ENCODE data around the gene NR2F1.
A peak's percentile ranks its signal among the peaks of the same experiment; 100 is the strongest.
"Not testable (repeated sequence)": the region's sequence is repeated elsewhere in the genome, so short reads cannot be mapped to it uniquely, and the experiment has no call there.

The NR2F1 gene

DNA sequence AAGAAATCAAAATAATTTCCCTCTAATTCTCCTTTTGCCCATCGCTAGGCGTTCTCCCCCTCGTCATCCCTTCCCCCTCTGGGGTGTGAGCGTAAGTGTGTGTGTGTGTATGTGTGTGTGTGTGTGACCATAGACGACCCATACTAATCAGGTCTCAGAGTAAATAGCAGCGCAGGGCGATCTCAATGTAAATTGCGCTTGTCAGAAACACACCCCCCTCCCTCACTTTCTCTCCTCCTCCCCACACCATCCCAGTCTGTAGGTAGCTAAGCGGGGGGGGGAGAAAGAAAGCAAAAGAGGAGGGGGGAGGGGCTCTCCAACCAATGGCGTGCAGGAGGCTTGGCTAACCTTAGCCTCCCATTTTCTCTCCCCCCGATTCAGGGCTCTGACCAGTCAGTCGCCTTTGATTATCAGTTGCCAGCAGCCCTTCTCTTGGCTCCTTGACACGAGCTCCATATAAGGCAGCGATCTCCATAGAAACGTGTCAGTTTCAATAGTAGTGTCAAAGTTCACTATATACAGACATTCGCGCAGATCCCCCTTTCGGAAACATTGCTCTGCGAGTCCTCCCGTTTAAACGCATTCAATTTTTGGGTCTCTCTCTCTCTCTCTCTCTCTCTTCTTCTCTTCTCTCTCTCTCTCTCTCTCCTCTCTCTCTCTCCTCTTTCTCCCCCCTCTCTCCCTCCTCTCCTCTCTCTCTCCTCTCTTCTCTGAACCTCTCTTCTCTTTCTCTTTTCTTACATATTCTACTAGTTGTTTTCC lies at the start of gene NR2F1:
TSS of gene NR2F1 (plus strand) at position 546 of the 762 bp plus-strand sequence. CDS start 1,802 bp downstream, outside the sequence.
- DNase-seq = peak; percentile 99

DNA sequence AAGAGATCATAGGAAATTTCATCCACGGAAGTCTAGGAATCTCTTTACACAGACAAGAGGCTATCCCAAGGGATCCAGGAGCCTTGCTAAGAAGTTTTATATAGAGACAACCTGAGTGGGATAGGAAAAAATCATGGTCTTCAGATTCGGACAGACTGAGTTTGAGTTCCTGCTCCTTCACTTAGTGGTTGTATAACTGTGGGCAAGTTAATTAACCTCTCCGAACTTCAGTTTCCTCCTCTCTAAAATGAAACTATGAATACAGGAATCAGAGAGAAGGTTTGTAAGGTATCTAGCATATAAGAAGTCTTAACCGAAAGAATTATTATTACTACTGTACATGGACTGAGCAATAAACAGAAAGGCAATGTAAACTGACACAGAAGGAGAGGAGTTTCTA lies 37.1 kb upstream of the NR2F1 start:
- DNase-seq = no peak

DNA sequence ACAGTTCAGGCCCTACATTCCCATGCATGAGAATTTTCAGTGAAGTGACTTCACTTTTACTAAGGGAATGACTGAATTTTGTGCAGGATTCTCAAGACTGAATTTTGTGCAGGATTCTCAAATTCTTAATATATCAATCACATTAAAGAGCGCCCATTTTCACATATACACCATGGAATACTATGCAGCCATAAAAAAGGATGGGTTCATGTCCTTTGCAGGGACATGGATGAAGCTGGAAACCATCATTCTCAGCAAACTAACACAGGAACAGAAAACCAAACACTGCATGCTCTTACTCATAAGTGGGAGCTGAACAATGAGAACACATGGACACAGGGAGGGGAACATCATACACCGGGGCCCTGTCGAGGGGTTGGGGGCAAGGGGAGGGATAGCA lies 33.4 kb upstream of the NR2F1 start:
- not testable (repeated sequence) for DNase-seq

DNA sequence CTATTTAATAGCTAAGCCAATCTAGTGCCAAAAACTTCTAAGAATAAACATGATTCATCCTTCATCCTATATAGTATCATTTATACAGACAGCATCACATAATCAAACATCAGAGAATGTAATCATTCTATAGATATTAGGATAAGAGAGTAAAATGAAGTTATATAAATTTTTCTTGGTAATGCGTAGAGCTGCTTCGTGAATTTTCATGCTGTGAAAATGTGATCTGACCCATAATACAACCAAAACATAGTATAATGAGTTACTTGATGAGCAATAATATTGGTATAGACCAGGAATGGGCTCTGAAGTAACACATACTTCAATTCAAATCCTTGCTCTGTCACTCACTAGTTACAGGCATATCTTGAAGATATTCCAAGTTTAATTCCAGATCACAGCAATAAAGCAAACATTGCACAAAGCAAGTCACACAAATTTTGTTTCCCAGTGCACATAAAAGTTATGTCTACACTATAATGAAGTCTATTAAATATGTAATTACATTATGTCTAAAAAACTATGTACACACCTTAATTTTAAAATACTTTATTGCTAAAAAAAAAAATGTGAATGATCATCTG lies 25.9 kb upstream of the NR2F1 start:
- no peak for DNase-seq

DNA sequence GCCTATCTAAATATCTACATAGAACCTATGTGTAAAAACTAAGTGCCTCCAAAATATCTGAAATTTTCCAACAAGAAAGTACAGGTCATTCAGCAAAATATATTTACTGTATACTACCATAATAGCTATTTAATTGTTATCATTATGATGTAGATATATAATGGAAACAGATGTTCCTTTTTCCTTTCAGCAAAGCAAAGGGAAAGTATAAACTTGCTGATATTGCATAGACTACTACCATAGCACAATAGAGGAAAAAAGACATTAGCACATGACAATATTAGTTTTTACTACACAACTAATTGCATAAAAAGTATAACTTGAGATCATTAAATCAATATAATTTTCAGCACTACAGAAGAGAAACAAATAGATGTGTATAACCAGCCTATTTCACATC lies 16.9 kb upstream of the NR2F1 start:
- DNase-seq = no peak

DNA sequence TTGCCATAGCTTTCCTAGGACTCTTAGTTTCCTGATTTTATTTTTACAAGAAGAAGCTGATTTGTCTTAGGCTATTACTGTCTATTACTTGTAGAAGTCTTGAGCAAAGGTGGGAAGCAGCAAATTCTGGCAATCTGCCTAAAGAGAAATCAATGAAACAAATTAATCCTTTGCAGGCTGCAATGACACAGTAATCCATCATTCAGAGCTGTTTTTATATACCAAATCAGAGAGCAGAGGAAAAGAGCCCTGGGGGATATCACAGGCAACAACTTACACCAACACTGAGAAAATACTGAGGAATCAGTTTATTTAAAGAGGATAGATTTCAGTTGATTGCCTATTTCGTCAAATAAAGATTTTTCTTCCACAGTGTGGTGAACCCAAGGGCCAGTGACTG lies 15.6 kb upstream of the NR2F1 start:
- no peak for DNase-seq

DNA sequence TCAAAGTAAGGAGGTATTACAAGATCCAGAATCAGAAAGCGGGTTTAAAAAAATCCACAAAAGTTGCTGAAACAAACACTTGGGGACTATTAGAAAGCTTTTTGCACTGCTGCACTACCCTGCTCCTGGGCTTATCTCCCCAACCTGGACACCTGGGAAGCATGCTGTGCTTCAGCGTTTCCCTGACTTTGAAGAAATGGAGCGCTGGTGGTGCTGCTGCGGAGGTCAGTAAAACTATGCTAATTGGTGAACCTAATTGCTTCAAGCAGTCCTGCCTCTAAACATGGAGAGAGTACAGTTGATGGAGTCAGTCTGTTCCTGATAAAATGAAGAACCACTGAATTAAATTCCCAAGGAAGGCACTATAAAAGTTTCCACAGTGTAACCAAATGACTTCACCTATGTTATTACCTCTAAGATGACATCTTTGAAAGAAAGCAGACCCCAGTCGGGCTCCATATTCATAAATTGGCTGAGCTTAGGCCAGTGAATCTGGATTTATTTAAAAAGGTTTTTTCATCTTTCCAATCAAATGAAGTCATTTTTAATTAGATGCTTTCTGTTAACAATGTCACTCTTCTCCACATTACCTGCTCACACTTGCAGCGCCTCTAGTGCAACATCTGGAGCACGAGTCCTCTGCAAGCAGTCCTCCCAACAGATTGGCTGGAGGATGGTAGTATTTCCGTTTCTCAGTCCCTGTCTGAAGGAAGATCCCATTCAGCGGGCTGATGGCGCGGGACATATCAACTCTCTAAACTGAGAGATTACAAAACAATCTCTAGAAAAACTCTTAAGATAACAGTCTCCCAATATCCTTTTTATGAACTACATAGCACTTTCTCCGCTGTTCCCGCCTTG lies 13.5 kb upstream of the NR2F1 start:
- no peak for DNase-seq

DNA sequence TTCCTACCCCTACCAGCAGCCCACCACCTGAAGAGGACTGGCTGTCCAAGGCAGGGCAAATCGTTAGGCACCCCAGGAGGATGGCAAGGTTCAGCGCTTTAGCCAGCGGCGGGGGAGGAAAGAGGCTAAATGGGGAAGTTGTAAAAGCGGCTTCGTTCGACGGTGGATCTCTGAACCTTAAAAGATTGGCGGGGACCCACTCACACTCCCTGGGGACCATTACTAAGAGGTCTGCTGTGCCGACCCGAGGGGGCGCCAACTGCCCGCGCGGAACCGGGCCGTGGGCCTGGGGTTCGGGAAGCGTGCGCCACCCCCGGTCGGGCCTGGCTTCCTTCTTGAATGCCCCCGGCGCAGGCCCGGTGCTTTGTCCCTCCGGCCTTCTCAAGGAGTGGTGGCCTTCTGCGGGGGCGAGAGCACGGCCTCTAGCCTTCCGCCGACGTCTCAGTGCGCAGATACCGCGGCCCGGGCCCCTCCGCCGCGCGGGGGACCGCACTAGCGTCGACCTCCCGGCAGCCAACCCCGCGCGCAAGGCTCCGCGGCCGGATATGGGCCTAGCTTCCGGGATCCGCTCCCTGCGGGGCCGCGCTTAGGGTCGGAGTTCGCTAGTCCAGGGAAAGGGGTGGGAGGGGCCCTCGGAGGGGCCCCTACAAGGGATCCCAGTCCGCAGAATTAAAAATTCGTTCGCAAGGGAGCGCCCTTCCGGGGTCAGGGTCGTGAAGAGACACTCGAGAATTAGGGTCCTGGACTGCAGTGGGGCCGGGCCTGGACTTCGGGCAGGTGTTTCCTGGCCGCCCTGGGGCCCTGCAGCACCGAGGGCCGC lies 12.5 kb upstream of the NR2F1 start:
- DNase-seq = no peak

DNA sequence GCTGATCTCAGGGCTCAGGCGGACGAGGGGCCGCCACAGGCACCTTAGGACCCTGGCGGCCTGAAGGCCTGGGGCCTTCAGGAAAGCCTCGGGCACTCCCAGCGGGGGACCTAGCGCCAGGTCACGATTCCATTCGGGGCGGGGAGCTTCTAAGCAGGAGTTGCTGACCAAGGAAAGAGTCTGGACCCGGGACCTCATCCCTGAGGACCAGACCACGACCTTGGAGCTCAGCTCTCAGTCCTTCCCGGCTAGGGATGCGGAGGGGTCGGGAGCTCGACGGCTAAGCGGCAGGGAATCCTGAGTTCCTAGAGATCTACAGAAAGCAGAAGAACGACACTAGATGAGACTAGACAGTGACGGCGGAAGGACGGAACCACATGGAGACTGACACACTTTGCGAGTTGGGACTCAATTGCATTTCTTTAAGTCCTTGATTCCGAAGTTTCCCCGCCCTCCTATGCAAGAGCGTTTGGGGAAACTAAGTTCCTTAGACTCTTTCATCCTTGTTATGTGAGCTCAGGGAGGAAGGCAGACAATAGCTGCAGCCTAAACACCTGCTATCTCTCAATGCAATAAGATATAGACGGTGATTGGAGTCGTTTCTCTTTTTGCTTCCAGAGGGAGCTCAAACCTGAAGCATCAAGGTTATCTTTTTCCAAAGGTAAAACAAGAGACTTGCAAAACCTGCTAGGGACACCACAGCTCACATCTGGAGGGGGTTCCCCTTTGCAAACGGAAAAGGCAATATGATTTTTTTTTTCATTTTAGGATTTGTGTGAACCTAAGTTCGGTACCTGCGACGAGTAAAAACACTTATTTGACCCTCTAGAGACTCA lies 11.7 kb upstream of the NR2F1 start:
- no peak for DNase-seq

DNA sequence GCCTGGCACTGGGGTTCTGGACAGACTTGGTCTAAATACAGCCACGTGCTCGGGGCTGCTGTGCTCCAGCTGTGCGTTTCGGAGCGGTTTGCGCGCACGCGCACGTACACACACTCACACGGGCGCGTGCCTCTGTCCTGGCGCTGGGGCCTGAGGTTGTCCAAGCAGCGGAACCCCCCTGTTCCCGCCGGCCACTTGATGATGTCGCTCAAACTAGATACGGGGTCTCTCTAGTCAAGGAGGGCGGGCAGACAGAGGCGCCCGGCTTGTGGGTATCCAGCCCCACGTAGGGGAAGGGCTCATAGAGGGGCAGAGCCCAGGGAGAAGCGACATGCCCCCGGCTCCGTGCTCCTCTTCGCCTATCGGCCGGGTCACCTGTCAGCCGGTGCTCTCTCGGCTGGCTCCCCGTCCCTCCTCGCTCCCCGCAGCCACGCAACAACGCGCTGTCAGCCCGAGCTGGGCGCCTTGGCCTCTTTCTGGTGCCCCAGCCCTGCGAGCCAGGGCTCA lies 10.9 kb upstream of the NR2F1 start:
- DNase-seq = no peak

DNA sequence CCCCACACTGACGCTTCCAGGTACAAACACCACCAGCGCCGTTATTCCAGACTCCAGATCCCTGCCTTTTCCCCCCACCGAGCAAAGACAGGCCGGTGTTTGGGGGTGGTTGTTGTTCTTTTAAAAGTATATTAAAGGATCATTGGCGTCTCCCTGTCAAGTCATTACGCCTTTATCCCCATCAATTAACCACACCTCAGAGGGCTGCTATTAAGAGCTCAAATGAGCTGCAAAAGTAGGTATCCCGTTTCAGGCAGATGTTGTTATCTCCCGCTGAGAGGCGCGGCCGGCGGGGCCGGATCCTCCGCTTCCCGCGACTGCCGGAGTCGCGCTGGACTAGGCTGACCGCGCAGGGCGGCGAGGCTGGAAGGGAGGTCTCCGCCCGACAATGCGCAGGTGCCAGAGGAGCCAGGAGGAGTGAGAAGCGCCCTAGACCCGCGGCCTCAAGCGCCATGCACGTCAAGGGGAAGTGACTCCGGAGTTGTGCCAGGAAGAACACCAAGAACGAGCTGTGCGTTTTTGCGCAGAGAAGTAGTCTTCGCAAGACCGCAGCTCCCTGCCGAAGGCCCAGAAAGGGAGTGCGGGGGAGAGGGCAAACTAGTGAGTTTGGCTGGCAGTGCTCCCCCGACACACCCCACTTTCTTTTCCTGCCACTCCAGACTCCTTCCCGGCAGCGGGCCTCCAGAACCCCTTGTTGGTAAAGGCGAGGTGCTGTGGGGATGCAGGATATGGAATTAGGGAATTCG lies 10.2 kb upstream of the NR2F1 start:
- no peak for DNase-seq

DNA sequence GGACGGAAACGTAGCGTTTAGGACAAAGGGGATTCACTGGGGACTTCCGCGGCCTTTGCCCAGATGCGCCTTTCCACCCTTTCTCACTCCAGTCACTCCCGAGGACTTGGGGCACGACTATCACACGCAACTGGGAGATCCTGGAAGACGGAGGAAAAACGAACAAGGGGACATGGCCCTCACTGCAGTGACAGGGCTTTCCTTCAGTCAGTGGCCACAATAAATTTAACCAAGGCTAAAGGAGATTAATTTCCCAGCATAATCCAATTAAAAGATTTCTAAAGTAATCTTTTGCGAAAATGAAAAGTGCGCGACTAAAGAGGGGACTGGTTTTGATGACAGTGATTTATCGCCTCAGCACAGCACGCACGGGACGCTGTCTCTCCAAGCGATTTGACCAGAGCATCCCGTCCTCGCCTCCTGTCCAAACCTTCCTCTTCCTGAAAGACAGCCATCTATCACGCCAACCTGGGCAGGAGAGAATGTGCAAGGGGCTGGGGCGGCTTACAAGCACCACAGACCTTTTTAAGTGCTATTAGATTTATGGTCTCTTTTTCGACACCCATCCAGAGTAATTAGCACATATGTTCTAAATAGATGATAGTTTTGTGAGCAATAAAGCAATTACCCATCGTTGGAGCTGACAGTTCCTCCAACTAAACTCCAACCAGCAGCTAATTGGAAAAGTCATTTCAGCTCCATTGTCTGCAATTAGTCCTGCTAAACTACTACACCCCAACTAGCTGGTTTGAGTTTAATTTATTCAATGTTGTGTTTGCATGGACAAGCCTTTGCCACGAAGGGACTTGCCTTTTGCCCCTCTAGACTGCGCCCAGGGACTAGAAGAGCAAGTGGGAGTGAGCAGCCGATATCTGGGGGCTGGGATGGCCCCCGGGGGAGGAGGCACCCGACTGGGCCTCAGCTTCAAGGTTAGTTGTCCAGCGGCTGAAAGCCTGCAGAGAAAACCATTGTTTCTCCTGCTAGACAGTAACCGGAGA lies 9.4 kb upstream of the NR2F1 start:
- no peak for DNase-seq

DNA sequence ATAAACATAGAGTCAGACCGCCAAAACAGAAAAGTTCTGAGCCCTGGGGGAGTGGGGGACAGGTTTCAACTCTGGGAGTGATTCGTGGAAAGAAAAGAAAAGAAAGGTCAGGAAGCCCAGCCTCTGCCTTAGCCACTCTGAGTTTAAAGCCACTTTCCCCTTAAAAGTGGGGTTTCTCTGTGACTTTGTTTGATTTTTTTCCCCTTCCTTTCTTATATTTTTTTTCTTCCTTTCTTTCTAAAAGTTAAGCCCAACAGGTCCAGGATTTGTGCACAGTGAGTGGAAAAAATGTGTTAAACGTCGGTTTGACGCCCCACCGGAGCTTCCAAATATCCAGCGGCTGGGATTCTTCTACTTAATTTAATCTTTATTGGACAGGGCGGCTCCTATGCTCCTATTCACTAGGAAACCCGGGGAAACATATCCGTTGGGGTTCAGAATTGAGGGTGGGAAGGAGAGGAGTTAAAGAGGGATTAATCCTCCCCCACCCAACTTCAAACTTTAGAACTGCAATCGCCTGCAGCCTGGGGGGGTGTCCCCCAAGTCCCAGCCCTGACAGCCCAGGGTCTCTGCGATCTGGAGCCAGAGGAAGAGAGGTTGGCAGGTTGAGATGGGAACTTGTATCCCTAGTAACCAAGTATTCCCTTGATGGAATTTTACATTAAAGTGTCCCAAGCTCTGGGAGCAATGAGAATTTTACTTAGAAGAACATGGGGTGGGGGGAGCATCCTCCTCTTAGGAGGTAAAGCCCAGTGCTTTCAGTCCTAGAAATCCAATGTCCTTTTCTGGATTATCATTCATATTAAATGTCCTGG lies 8.3 kb upstream of the NR2F1 start:
- DNase-seq = peak; percentile 25

DNA sequence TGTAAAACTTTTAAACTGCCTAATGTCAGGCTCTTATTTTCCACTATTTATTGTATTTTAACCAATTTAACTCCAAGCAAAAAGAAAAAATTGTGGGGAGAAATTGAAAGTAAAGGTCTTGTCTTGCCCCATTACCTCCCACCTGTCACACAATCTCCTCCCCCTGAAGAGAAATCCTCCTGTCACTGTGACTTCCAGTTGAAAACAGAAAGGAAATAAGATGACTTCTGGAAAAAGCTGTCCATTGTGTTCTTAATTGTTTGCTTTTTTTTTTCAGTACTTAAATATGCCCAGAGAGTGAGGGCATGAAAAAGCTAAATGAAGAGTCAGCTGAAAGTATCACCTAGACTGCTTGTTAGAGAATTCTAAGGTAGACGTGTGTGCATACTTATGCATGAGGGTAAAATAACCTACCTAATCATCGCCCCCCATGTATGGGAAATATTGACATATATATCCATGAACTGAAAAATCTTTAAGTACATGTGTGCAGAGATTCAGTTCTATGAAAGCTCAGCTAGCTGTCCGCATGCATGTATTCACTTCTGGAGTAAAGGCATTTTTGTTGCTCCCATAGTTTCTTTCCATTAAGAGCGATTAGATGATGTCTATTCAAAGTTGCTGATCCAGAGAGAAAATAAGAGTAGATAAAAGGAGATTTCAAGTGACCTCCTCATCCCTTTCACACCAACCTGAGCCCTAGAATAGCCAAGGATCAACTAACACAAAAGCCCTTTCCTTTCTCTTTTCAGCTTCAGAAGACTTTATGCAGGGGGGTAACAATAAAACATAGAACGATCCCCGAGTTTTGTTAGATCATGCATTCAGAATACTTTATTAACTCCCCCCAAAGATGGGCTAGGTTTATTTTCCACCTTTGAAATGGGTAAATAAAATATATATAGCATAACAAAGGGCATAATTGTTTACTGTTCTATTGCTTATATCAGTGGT lies 7.3 kb upstream of the NR2F1 start:
- no peak for DNase-seq

DNA sequence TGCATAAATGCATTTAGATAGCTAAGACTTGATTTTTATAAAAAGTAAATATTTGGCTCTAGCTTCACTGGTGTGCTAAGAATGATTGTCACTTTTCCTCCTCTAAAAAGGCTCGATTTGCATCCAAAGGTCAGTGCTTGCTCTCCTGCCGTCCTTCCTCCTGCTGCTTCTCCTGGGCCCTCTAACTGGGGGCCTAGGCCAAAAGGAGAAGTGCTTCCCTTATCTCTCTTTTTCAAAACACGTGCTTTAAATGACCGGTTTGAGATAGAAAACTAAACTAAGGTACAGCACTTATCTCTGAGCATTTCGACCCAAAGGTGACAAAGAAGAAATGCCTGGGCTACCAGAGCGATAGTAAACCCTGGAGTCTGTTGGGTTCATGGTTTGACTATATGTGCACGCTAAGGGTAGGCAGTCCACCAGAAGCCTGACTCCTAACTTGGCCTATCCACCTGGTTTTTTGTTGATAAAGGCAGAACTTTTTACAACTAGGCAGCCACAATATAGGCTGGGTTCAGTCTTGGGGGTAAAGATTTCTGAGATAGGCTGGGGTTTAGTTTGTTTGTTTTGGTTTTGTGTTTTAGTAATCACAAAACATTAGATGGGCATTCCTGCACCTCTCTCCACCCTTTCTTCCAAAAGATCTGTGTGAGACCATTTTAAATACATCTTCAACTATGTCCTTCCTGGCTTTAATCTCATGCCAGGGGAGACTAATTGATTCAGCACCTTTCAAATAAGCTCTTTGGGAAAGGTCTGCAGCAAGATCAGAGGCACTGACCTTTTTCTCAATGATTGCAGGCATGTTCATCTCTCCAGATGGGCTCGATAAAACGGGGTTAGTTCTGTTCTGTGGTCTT lies 5.8 kb upstream of the NR2F1 start:
- DNase-seq = no peak
